Measurements from ENCODE around the gene SIGLECL1. TPM values are rescaled to one million over a fixed set of nuclear protein-coding genes. Genes with fewer than 3 reads are reported as not detected.

The SIGLECL1 gene
- total RNA-seq, 1 experiment from 2014 or later = not detected

DNA sequence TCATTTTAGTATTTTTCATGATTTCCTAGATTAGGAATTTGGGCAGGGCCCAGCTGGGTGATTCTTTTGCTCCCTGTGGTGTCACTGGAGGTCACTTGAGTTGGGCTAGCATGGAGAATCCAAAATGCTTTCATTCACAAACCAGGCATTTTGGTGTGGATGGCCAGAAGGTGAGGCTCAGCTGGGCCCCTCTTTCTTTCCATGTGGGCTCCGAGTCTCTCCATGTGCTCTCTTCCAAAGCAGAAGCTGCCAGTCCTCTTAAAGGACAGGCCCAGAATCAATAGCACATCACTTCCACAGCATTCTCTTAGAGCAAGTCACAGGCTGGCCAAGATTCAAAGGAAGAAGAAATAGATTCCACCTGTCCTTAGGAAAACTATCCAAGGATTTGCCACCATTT is 38.8 kb downstream of the SIGLECL1 start:
- H3K4me1 Mint-ChIP-seq = peaks cover 28% of the 10 kb centered on the region in 2 experiments
- no peak overlapping the region for H2AK5ac ChIP-seq (ENCODE audit: insufficient read length, low read length)
- no peak overlapping the region for H3K56ac ChIP-seq (ENCODE audit: insufficient read length, low read depth, low read length)
- no peaks in the 10 kb centered on the region for H3K79me2 ChIP-seq (ENCODE audit: insufficient read depth, low read length)
- peaks cover 10% of the 10 kb centered on the region for H3K27me3 Mint-ChIP-seq (ENCODE audit: low read depth)
- no peak overlapping the region for H2AFZ ChIP-seq (ENCODE audit: low read length)
- H3K79me1 ChIP-seq (ENCODE audit: insufficient read depth, low read depth, low read length, poor library complexity, severe bottlenecking) = no peaks in the 10 kb centered on the region
- H3K14ac ChIP-seq (ENCODE audit: insufficient read depth, low read length) = no peak overlapping the region
- no peak overlapping the region for H3K27ac ChIP-seq (ENCODE audit: insufficient read length, low read depth, low read length)
- H2BK20ac ChIP-seq (ENCODE audit: low read depth, low read length, poor library complexity, severe bottlenecking) = no peak overlapping the region
- no peak overlapping the region for H3K4me3 Mint-ChIP-seq
- H3K23me2 ChIP-seq (ENCODE audit: insufficient read length, low read depth, low read length, poor library complexity, severe bottlenecking) = no peaks in the 10 kb centered on the region
- no peak overlapping the region for H2BK120ac ChIP-seq (ENCODE audit: low read depth, low read length, poor library complexity, severe bottlenecking)
- H3K4me1 ChIP-seq (ENCODE audit: insufficient read depth, low read length) = peaks cover 14% of the 10 kb centered on the region; the same call in 1 of the 2 replicates
- DNase-seq = no peak
- H3K4me2 ChIP-seq (ENCODE audit: insufficient read depth, insufficient read length, low read length) = no peak overlapping the region
- H3K27ac Mint-ChIP-seq = no peak overlapping the region
- H3K36me3 Mint-ChIP-seq (ENCODE audit: insufficient read depth in 1 of 3, low read depth in 3 of 3) = peaks cover 0 to 3% (median 2%) of the 10 kb centered on the region in 3 experiments; a peak in 1 of 7 replicates
- H2BK12ac ChIP-seq (ENCODE audit: insufficient read length, low read depth, low read length) = no peak overlapping the region
- H3K9ac ChIP-seq (ENCODE audit: extremely low read depth, insufficient read length, low read length) = no peak overlapping the region
- H3K18ac ChIP-seq (ENCODE audit: insufficient read length, low read depth, low read length) = no peak overlapping the region
- no peak overlapping the region for H4K8ac ChIP-seq (replicated peaks; ENCODE audit: insufficient read length, low read depth, low read length)
- H2BK5ac ChIP-seq (ENCODE audit: insufficient read length, low read length) = no peak overlapping the region
- WGBS (ENCODE audit: extremely low coverage, insufficient read length, low lambda C conversion rate) = no CpG with 5 or more reads among the region's 1 CpG
- H3K23ac ChIP-seq (ENCODE audit: insufficient read length, low read depth, low read length) = no peak overlapping the region
- H3T11ph ChIP-seq (ENCODE audit: low read length) = no peak overlapping the region
- no peaks in the 10 kb centered on the region for H3K9me3 ChIP-seq (ENCODE audit: control insufficient read depth, low read depth, low read length)
- no peaks in the 10 kb centered on the region for H4K20me1 ChIP-seq (ENCODE audit: control insufficient read depth, insufficient read depth, insufficient read length)
- H3K27me3 ChIP-seq (ENCODE audit: insufficient read depth, low read length) = no peaks in the 10 kb centered on the region
- H4K5ac ChIP-seq (ENCODE audit: insufficient read length, low read depth, low read length) = no peak overlapping the region
- TF ChIP-seq, protein P1, sequence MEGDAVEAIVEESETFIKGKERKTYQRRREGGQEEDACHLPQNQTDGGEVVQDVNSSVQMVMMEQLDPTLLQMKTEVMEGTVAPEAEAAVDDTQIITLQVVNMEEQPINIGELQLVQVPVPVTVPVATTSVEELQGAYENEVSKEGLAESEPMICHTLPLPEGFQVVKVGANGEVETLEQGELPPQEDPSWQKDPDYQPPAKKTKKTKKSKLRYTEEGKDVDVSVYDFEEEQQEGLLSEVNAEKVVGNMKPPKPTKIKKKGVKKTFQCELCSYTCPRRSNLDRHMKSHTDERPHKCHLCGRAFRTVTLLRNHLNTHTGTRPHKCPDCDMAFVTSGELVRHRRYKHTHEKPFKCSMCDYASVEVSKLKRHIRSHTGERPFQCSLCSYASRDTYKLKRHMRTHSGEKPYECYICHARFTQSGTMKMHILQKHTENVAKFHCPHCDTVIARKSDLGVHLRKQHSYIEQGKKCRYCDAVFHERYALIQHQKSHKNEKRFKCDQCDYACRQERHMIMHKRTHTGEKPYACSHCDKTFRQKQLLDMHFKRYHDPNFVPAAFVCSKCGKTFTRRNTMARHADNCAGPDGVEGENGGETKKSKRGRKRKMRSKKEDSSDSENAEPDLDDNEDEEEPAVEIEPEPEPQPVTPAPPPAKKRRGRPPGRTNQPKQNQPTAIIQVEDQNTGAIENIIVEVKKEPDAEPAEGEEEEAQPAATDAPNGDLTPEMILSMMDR (conservative IDR thresholded peaks at IDR 0.05) = no peak
- H3K9me3 Mint-ChIP-seq = no peaks in the 10 kb centered on the region
- no peak overlapping the region for H4K91ac ChIP-seq (ENCODE audit: insufficient read length, low read depth, low read length)
- H2BK15ac ChIP-seq (ENCODE audit: low read depth, low read length) = no peak overlapping the region
- no peak overlapping the region for H3K4ac ChIP-seq (ENCODE audit: low read depth, low read length)

Data from H9 (cell line).